ENCODE measurements around the gene SCP2D1.

Gene SCP2D1

GRCh38 chr20:18815194-18815942, 1.8 kb downstream of the SCP2D1 start:
- no peaks in the 10 kb centered on the region for H3K36me3 ChIP-seq
- no peak for TF ChIP-seq CTCF (IDR thresholded peaks at IDR 0.05)
- no peak overlapping the region for H3K27ac ChIP-seq
- no peak overlapping the region for H3K4me3 ChIP-seq (ENCODE audit: low read depth in 1 of 2, low read length in 1 of 2)
- no peaks in the 10 kb centered on the region for H3K9me3 ChIP-seq
- no peaks in the 10 kb centered on the region for H3K4me1 ChIP-seq (ENCODE audit: control insufficient read depth in 1 of 2, insufficient read depth in 1 of 2, low read depth in 1 of 2, low read length in 1 of 2)
- no peaks in the 10 kb centered on the region for H3K27me3 ChIP-seq

- Histone ChIP-seq H3K27ac (no peak overlapping the region), H3K36me3 (no peaks in the 10 kb centered on the region), H3K4me3 (ENCODE audit: low read depth in 1 of 2, low read length in 1 of 2) (no peak overlapping the region), H3K9me3 (no peaks in the 10 kb centered on the region), H3K27me3 (no peaks in the 10 kb centered on the region), H3K4me1 (ENCODE audit: control insufficient read depth in 1 of 2, insufficient read depth in 1 of 2, low read depth in 1 of 2, low read length in 1 of 2) (no peaks in the 10 kb centered on the region)
- no peak for TF ChIP-seq CTCF (IDR thresholded peaks at IDR 0.05)
Measured at GRCh38 chr20:18822832-18823231, 9.2 kb downstream of the SCP2D1 start.

- H3K27ac ChIP-seq, result no peak overlapping the region
- no peaks in the 10 kb centered on the region for H3K9me3 ChIP-seq
- peaks cover 25% of the 10 kb centered on the region for H3K27me3 ChIP-seq
- no peak for TF ChIP-seq CTCF (IDR thresholded peaks at IDR 0.05)
- H3K4me1 ChIP-seq (ENCODE audit: control insufficient read depth in 1 of 2, insufficient read depth in 1 of 2, low read depth in 1 of 2, low read length in 1 of 2), result no peaks in the 10 kb centered on the region
- no peak overlapping the region for H3K4me3 ChIP-seq (ENCODE audit: low read depth in 1 of 2, low read length in 1 of 2)
- no peaks in the 10 kb centered on the region for H3K36me3 ChIP-seq
Measured at GRCh38 chr20:18831830-18832499, 18.4 kb downstream of the SCP2D1 start.

- no peak for TF ChIP-seq CTCF (IDR thresholded peaks at IDR 0.05)
- Histone ChIP-seq H3K4me3 (ENCODE audit: low read depth in 1 of 2, low read length in 1 of 2) (no peak overlapping the region), H3K27me3 (peaks cover 25% of the 10 kb centered on the region), H3K4me1 (ENCODE audit: control insufficient read depth in 1 of 2, insufficient read depth in 1 of 2, low read depth in 1 of 2, low read length in 1 of 2) (no peaks in the 10 kb centered on the region), H3K9me3 (no peaks in the 10 kb centered on the region), H3K27ac (no peak overlapping the region), H3K36me3 (no peaks in the 10 kb centered on the region)
Measured at GRCh38 chr20:18832546-18833200, 19.1 kb downstream of the SCP2D1 start.

GRCh38 chr20:18835466-18836256, 22.1 kb downstream of the SCP2D1 start:
- no peaks in the 10 kb centered on the region for H3K9me3 ChIP-seq
- H3K36me3 ChIP-seq, result no peaks in the 10 kb centered on the region
- H3K4me1 ChIP-seq (ENCODE audit: control insufficient read depth in 1 of 2, insufficient read depth in 1 of 2, low read depth in 1 of 2, low read length in 1 of 2), result no peaks in the 10 kb centered on the region
- H3K27me3 ChIP-seq, result peaks cover 15% of the 10 kb centered on the region
- TF ChIP-seq CTCF (IDR thresholded peaks at IDR 0.05), result no peak
- no peak overlapping the region for H3K27ac ChIP-seq
- H3K4me3 ChIP-seq (ENCODE audit: low read depth in 1 of 2, low read length in 1 of 2), result no peak overlapping the region
